ENCODE measurements around the gene DAPL1. TPM values are rescaled to one million over a fixed set of nuclear protein-coding genes. Genes with fewer than 3 reads are reported as not detected.

DAPL1 gene
- total RNA-seq, 1 experiment from 2014 or later: not detected

DNA sequence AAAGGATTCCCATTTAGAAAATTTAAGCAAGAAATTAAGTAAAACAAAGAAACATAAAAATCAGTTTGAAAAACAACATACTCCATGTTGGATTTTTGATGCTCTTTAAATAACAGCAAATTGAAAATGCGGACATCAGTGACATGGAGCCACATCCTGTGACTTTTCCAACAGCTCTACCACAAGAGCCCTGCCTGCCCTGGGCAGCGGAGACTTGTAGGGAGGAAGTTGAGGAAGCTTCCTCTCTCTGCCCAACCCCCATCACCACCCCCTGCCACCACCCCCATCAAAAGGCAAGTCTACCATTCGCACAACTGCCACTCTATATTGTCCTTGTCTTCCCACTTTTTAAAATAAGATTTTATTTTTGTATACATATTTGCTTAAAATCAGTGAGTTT, 32.8 kb upstream of the DAPL1 start:
- no peaks in the 10 kb centered on the region for H3K4me1 ChIP-seq (replicated peaks)
- H3K27ac ChIP-seq: no peak overlapping the region
- no peaks in the 10 kb centered on the region for H3K9me3 ChIP-seq (replicated peaks)
- no peaks in the 10 kb centered on the region for H3K36me3 ChIP-seq
- DNase-seq (ENCODE audit: low read depth in 1 of 2, low spot score in 2 of 2): no peak
- H3K27me3 ChIP-seq (replicated peaks): no peaks in the 10 kb centered on the region
- no peak overlapping the region for H3K4me3 ChIP-seq

DNA sequence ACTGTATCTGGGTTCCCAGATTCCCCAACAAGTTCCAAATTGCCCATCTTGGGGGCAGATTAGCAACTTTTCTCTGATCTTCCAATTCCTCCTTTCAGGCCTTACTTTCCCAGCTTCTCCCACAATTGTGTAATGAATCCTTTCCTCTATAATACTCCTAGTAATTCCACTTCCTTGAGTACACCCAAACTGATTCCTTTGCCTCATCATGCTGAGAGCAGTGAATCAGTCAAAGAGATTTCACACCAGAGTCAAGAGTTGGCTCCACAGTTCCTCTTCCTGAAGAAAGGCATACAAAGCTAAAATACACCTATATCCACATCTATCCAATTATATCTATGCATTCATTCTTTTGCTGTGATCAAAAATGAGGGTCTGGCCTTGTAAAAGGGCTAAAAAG, 28.6 kb upstream of the DAPL1 start:
- H3K9me3 ChIP-seq (replicated peaks): no peaks in the 10 kb centered on the region
- no peaks in the 10 kb centered on the region for H3K4me1 ChIP-seq (replicated peaks)
- no peak overlapping the region for H3K27ac ChIP-seq
- H3K27me3 ChIP-seq (replicated peaks): no peaks in the 10 kb centered on the region
- H3K4me3 ChIP-seq: no peak overlapping the region
- H3K36me3 ChIP-seq: no peaks in the 10 kb centered on the region
- no peak for DNase-seq (ENCODE audit: low read depth in 1 of 2, low spot score in 2 of 2)

GRCh38 chr2:158772306-158773078, 22.6 kb upstream of the DAPL1 start:
- Histone ChIP-seq H3K4me3 (no peak overlapping the region), H3K27ac (no peak overlapping the region)
- DNase-seq (ENCODE audit: low read depth in 1 of 2, low spot score in 2 of 2): no peak

DNA sequence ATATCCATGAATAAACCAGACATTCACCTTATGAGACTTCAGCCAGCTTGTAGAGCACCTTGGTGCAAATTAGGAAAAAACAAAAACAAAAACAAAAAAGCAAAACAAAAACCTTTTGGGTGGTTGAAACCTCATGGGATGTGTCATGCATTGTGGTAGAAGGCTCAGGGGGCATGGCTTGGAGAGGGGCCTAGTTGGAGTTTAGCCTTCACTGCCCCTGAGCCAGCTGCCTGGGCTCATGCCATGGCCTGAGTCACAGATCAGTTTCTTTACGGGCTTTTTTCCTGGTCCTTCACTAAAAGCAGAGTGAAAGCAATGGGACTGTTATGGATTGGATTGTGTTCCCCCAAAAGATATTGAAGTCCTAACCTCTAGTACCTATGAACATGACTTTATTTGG, 22.0 kb upstream of the DAPL1 start:
- Histone ChIP-seq H3K9me3 (replicated peaks) (no peaks in the 10 kb centered on the region), H3K27ac (no peak overlapping the region), H3K27me3 (replicated peaks) (no peaks in the 10 kb centered on the region), H3K36me3 (no peaks in the 10 kb centered on the region), H3K4me3 (no peak overlapping the region), H3K4me1 (replicated peaks) (no peaks in the 10 kb centered on the region)
- no peak for DNase-seq (ENCODE audit: low read depth in 1 of 2, low spot score in 2 of 2)

More at GRCh38 chr2:158772306-158773078, 22.6 kb upstream of the DAPL1 start:
- no peaks in the 10 kb centered on the region for H3K27me3 ChIP-seq (replicated peaks)
- H3K4me1 ChIP-seq (replicated peaks): no peaks in the 10 kb centered on the region
- no peaks in the 10 kb centered on the region for H3K9me3 ChIP-seq (replicated peaks)
- H3K36me3 ChIP-seq: no peaks in the 10 kb centered on the region

GRCh38 chr2:158774681-158775080, 20.4 kb upstream of the DAPL1 start:
- no peaks in the 10 kb centered on the region for H3K36me3 ChIP-seq
- DNase-seq (ENCODE audit: low read depth in 1 of 2, low spot score in 2 of 2): no peak
- H3K4me1 ChIP-seq (replicated peaks): no peaks in the 10 kb centered on the region
- H3K27me3 ChIP-seq (replicated peaks): no peaks in the 10 kb centered on the region
- no peaks in the 10 kb centered on the region for H3K9me3 ChIP-seq (replicated peaks)
- H3K4me3 ChIP-seq: no peak overlapping the region
- no peak overlapping the region for H3K27ac ChIP-seq

DNA sequence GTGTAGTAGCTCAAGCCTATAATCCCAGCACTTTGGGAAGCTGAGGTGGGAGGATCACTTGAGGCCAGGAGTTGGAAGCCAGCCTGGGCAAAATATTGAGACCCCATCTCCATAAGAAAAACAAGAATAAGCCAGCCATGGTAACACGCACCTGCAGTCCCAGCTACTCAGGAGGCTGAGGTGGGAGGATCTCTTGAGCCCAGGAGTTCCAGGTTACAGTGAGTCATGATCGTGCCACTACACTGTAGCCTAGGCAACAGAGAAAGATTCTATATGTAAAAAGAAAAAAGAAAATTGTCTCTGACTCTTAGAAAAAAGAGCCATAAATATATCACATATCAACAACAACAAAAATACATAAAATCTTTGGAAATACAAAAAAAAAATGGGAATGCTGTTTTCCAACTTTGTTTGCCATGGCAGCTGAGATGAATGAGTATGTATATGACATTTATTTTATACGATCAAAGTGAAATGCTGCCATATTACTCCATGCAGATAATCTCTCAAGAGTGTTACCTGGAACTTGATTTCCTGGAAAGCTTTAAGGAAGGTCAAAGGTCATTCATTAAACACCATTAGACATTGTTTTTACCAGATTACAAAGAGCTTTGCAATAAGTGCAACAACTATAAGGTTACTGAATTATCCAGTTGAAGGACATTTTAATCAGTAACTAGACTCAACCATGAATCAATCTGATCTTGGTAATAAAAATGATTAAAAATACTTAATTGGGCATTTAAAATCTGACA, 19.7 kb upstream of the DAPL1 start:
- no peaks in the 10 kb centered on the region for H3K9me3 ChIP-seq (replicated peaks)
- no peak for DNase-seq (ENCODE audit: low read depth in 1 of 2, low spot score in 2 of 2)
- H3K36me3 ChIP-seq: no peaks in the 10 kb centered on the region
- H3K4me3 ChIP-seq: no peak overlapping the region
- H3K27me3 ChIP-seq (replicated peaks): no peaks in the 10 kb centered on the region
- H3K4me1 ChIP-seq (replicated peaks): no peaks in the 10 kb centered on the region
- no peak overlapping the region for H3K27ac ChIP-seq

DNA sequence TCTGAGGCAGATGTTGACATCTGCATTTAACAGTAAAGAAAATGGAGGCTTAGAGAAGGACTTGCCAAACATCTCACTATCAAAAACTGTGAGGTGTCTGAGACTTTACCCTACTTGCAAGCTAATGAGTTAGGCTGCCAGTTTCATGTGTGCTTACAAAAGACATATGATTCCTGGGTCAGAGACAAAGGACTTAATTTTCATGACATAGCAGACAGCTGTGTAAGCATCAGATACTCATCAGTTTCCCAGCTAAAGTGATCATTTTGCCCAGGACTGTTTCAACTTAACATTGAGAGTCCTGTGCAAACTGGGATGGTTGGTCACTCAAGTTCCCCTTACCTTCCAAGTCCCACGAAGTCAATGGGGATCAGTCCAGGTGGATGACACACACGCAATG, 18.9 kb upstream of the DAPL1 start:
- H3K4me1 ChIP-seq (replicated peaks): no peaks in the 10 kb centered on the region
- H3K4me3 ChIP-seq: no peak overlapping the region
- H3K36me3 ChIP-seq: no peaks in the 10 kb centered on the region
- no peak overlapping the region for H3K27ac ChIP-seq
- DNase-seq (ENCODE audit: low read depth in 1 of 2, low spot score in 2 of 2): no peak
- H3K9me3 ChIP-seq (replicated peaks): no peaks in the 10 kb centered on the region
- H3K27me3 ChIP-seq (replicated peaks): no peaks in the 10 kb centered on the region

GRCh38 chr2:158777077-158777476, 18.0 kb upstream of the DAPL1 start:
- DNase-seq (ENCODE audit: low read depth in 1 of 2, low spot score in 2 of 2): no peak
- Histone ChIP-seq H3K36me3 (no peaks in the 10 kb centered on the region), H3K4me1 (replicated peaks) (no peaks in the 10 kb centered on the region), H3K27me3 (replicated peaks) (no peaks in the 10 kb centered on the region), H3K4me3 (no peak overlapping the region), H3K9me3 (replicated peaks) (no peaks in the 10 kb centered on the region), H3K27ac (no peak overlapping the region)

DNA sequence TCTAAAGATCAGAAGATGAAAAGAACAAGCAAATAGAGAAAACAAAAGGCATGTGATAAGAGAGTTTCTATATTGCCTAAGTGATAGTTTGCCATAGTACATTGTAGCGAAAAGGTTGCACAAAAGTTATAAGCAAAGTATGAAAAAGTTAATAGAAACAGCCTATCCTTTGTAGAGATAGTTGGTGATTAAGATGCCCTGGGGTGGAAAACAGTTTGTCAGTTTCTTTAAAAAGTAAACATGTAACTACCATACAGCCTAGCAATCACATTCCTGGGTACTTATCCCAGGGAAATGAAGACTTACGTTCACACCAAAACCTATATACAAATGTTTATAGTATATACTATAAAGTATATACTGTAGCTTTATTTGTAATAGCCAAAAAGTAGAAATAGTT, 16.9 kb upstream of the DAPL1 start:
- no peaks in the 10 kb centered on the region for H3K4me1 ChIP-seq (replicated peaks)
- no peaks in the 10 kb centered on the region for H3K9me3 ChIP-seq (replicated peaks)
- no peak for DNase-seq (ENCODE audit: low read depth in 1 of 2, low spot score in 2 of 2)
- H3K4me3 ChIP-seq: no peak overlapping the region
- H3K36me3 ChIP-seq: no peaks in the 10 kb centered on the region
- no peak overlapping the region for H3K27ac ChIP-seq
- H3K27me3 ChIP-seq (replicated peaks): no peaks in the 10 kb centered on the region

- no peak for DNase-seq (ENCODE audit: low read depth in 1 of 2, low spot score in 2 of 2)
- Histone ChIP-seq H3K36me3 (no peaks in the 10 kb centered on the region), H3K4me3 (no peak overlapping the region), H3K27me3 (replicated peaks) (no peaks in the 10 kb centered on the region), H3K9me3 (replicated peaks) (no peaks in the 10 kb centered on the region), H3K27ac (no peak overlapping the region), H3K4me1 (replicated peaks) (no peaks in the 10 kb centered on the region)
Measured at GRCh38 chr2:158779621-158780020, 15.5 kb upstream of the DAPL1 start.

GRCh38 chr2:158781353-158781961, 13.7 kb upstream of the DAPL1 start:
- no peaks in the 10 kb centered on the region for H3K9me3 ChIP-seq (replicated peaks)
- H3K27me3 ChIP-seq (replicated peaks): no peaks in the 10 kb centered on the region
- no peak for DNase-seq (ENCODE audit: low read depth in 1 of 2, low spot score in 2 of 2)
- no peaks in the 10 kb centered on the region for H3K4me1 ChIP-seq (replicated peaks)
- H3K27ac ChIP-seq: no peak overlapping the region
- no peaks in the 10 kb centered on the region for H3K36me3 ChIP-seq
- no peak overlapping the region for H3K4me3 ChIP-seq

GRCh38 chr2:158782136-158782535, 13.0 kb upstream of the DAPL1 start:
- Histone ChIP-seq H3K4me3 (no peak overlapping the region), H3K9me3 (replicated peaks) (no peaks in the 10 kb centered on the region; the same call in 1 of the 2 replicates), H3K27me3 (replicated peaks) (no peaks in the 10 kb centered on the region), H3K27ac (no peak overlapping the region), H3K4me1 (replicated peaks) (no peaks in the 10 kb centered on the region), H3K36me3 (no peaks in the 10 kb centered on the region)
- no peak for DNase-seq (ENCODE audit: low read depth in 1 of 2, low spot score in 2 of 2)

DNA sequence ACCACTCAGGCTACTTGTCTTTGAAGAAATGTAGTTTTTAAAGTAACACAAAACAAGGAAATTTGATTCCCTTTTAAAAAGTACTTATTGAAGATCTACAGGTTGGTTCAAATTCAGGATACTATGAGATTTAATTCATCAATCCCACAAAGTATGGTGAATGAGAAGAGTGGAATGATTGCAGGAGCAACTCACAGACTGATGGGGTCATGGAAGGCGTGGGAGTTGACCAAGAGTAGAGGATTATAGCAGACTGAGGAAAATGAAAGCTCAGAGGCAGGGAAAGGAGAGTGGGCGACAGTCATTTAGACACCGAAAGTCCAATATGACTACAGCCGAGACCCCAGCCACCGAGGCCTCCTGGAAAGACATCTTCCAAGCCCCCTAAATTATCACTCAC, 12.5 kb upstream of the DAPL1 start:
- no peak for DNase-seq (ENCODE audit: low read depth in 1 of 2, low spot score in 2 of 2)
- Histone ChIP-seq H3K4me3 (no peak overlapping the region), H3K36me3 (no peaks in the 10 kb centered on the region), H3K27me3 (replicated peaks) (no peaks in the 10 kb centered on the region), H3K27ac (no peak overlapping the region), H3K4me1 (replicated peaks) (no peaks in the 10 kb centered on the region), H3K9me3 (replicated peaks) (no peaks in the 10 kb centered on the region; the same call in 1 of the 2 replicates)

GRCh38 chr2:158783923-158784322, 11.2 kb upstream of the DAPL1 start:
- no peaks in the 10 kb centered on the region for H3K4me1 ChIP-seq (replicated peaks)
- no peak overlapping the region for H3K4me3 ChIP-seq
- H3K27ac ChIP-seq: no peak overlapping the region
- H3K9me3 ChIP-seq (replicated peaks): no peaks in the 10 kb centered on the region; the same call in 1 of the 2 replicates
- H3K27me3 ChIP-seq (replicated peaks): no peaks in the 10 kb centered on the region
- no peak for DNase-seq (ENCODE audit: low read depth in 1 of 2, low spot score in 2 of 2)
- no peaks in the 10 kb centered on the region for H3K36me3 ChIP-seq
